ENCODE measurements around the gene NPPA.
"Not testable (repeated sequence)": the region's sequence is repeated elsewhere in the genome, so short reads cannot be mapped to it uniquely, and the experiment has no call there.

Gene NPPA

GRCh38 chr1:11805422-11806306 lies 41.9 kb downstream of the NPPA start, which contains the start of the genes CLCN6 and MTHFR:
CLCN6 (plus strand) TSS chr1:11806191; CDS start chr1:11806263, 72 bp downstream.
MTHFR (minus strand) TSS chr1:11805964; CDS start chr1:11803116, 2,848 bp downstream.
- DNase-seq: peak; percentile 99

- DNase-seq: peak; percentile 74
Measured at GRCh38 chr1:11804666-11805421, 42.7 kb downstream of the NPPA start.

GRCh38 chr1:11803924-11804665 lies 43.5 kb downstream of the NPPA start:
- not testable (repeated sequence) for DNase-seq

GRCh38 chr1:11802973-11803885 lies 44.4 kb downstream of the NPPA start:
- no peak for DNase-seq

- no peak for DNase-seq
Measured at GRCh38 chr1:11802616-11802972, 45.0 kb downstream of the NPPA start.

GRCh38 chr1:11800756-11801433 lies 46.7 kb downstream of the NPPA start:
- no peak for DNase-seq

GRCh38 chr1:11800391-11800755 lies 47.2 kb downstream of the NPPA start:
- no peak for DNase-seq

GRCh38 chr1:11799896-11800295 lies 47.7 kb downstream of the NPPA start:
- DNase-seq: no peak

- no peak for DNase-seq
Measured at GRCh38 chr1:11799099-11799498, 48.5 kb downstream of the NPPA start.

- no peak for DNase-seq
Measured at GRCh38 chr1:11797525-11798216, 49.9 kb downstream of the NPPA start.

GRCh38 chr1:11796036-11796828 lies 51.4 kb downstream of the NPPA start:
- DNase-seq: no peak

All from NCI-H1092 treated with DMSO at 0.1 percent for 48 hours (cell line).